Measurements from ENCODE around the gene TEX9.

- TF ChIP-seq, protein P1, sequence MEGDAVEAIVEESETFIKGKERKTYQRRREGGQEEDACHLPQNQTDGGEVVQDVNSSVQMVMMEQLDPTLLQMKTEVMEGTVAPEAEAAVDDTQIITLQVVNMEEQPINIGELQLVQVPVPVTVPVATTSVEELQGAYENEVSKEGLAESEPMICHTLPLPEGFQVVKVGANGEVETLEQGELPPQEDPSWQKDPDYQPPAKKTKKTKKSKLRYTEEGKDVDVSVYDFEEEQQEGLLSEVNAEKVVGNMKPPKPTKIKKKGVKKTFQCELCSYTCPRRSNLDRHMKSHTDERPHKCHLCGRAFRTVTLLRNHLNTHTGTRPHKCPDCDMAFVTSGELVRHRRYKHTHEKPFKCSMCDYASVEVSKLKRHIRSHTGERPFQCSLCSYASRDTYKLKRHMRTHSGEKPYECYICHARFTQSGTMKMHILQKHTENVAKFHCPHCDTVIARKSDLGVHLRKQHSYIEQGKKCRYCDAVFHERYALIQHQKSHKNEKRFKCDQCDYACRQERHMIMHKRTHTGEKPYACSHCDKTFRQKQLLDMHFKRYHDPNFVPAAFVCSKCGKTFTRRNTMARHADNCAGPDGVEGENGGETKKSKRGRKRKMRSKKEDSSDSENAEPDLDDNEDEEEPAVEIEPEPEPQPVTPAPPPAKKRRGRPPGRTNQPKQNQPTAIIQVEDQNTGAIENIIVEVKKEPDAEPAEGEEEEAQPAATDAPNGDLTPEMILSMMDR (IDR thresholded peaks at IDR 0.05 in 8 of 11, conservative IDR thresholded peaks at IDR 0.05 in 3 of 11), result no peak
- TF ChIP-seq POLR2AphosphoS5 (IDR thresholded peaks at IDR 0.05) (no peak), POLR2A (IDR thresholded peaks at IDR 0.05) (no peak)
Measured at GRCh38 chr15:56383010-56383409, 17.8 kb downstream of the TEX9 start.
